22Rv1 (cell line): ENCODE measurements around the gene MAGI2.

Experiments
- ZFX ChIP-seq: fragments of 450-650 bp; IDR thresholded peaks from 2 replicates; pipeline ENCODE4 v1.6.1; 2017; ENCODE audit warnings: antibody characterized with exemption, borderline replicate concordance
- TF ChIP-seq, protein P1 (sequence below): fragments of 450-650 bp; IDR thresholded peaks from 2 replicates; pipeline ENCODE4 v1.5.1; 2017; ENCODE audit warnings: mild to moderate bottlenecking

- TF ChIP-seq, protein P1, sequence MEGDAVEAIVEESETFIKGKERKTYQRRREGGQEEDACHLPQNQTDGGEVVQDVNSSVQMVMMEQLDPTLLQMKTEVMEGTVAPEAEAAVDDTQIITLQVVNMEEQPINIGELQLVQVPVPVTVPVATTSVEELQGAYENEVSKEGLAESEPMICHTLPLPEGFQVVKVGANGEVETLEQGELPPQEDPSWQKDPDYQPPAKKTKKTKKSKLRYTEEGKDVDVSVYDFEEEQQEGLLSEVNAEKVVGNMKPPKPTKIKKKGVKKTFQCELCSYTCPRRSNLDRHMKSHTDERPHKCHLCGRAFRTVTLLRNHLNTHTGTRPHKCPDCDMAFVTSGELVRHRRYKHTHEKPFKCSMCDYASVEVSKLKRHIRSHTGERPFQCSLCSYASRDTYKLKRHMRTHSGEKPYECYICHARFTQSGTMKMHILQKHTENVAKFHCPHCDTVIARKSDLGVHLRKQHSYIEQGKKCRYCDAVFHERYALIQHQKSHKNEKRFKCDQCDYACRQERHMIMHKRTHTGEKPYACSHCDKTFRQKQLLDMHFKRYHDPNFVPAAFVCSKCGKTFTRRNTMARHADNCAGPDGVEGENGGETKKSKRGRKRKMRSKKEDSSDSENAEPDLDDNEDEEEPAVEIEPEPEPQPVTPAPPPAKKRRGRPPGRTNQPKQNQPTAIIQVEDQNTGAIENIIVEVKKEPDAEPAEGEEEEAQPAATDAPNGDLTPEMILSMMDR, result no peak
- no peak for TF ChIP-seq ZFX
Measured at GRCh38 chr7:79257959-79258358, 195.5 kb downstream of the MAGI2 start.
